GM11168 (cell line): Measurements from ENCODE around the gene TMC7.

Experiments
- in situ Hi-C: fragments of 300-500 bp; cut with MboI; formaldehyde crosslinking; loops from one replicate; pipeline ENCODE4 v1.12.0; 2022; ENCODE audit warnings: low sequenced_read_pairs; ENCODE audit not compliant: unreplicated experiment

TMC7 gene

GRCh38 chr16:19021747-19022146 is 38.0 kb downstream of the TMC7 start:
- in situ Hi-C loops = no loop called here

- in situ Hi-C loops = no loop called here
These were observed 43.7 kb downstream of the TMC7 start for GRCh38 chr16:19027416-19027815.

DNA sequence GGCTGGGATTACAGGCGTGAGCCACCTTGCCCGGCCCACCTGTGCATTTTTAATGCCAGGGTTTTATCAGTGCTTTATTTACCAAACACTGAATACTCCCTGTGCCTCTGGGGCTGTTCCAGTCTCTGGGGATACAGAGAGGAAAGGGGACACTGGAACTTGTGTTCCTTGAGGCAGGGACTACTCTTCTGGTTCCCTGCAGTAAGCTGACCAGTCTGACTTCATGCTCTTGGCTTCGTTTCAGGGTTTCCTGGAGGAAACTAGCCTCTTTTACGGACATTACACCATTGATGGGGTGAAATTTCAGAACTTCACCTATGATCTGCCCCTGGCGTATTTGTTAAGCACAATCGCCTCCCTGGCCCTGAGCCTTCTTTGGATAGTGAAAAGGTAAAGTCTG is 46.2 kb downstream of the TMC7 start:
- in situ Hi-C loops = no loop called here

GRCh38 chr16:19031738-19032137 is 48.0 kb downstream of the TMC7 start:
- in situ Hi-C loops = no loop called here

- in situ Hi-C loops = no loop called here
These were observed 50.0 kb downstream of the TMC7 start for GRCh38 chr16:19033761-19034160.

GRCh38 chr16:19040400-19040799 is 56.7 kb downstream of the TMC7 start:
- in situ Hi-C loops = no loop called here

GRCh38 chr16:19044769-19045168 is 61.0 kb downstream of the TMC7 start:
- in situ Hi-C loops = no loop called here

- in situ Hi-C loops = no loop called here
These were observed 62.3 kb downstream of the TMC7 start for GRCh38 chr16:19046062-19046461.

DNA sequence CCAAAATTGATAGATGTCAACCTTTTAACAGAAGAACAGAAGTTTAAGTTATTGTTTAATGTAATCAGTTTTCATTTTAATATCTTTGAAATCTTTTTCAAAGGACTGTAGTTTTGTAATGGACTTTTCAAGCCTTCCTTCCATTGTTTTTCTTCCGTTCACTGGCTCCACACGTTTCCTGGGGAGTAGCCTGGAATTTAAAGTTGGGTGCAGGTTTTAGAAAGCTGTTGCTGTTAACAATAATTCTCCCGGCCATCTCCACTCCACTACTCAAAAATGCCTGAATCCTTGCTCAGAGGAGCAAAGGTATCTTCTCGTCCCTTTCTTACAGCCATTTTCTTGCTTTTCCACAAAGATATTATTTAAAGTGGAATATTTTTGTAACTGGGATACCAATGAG is 79.0 kb downstream of the TMC7 start:
- in situ Hi-C loops = no loop called here

GRCh38 chr16:19066988-19067348 is 83.2 kb downstream of the TMC7 start:
- in situ Hi-C loops = no loop called here

DNA sequence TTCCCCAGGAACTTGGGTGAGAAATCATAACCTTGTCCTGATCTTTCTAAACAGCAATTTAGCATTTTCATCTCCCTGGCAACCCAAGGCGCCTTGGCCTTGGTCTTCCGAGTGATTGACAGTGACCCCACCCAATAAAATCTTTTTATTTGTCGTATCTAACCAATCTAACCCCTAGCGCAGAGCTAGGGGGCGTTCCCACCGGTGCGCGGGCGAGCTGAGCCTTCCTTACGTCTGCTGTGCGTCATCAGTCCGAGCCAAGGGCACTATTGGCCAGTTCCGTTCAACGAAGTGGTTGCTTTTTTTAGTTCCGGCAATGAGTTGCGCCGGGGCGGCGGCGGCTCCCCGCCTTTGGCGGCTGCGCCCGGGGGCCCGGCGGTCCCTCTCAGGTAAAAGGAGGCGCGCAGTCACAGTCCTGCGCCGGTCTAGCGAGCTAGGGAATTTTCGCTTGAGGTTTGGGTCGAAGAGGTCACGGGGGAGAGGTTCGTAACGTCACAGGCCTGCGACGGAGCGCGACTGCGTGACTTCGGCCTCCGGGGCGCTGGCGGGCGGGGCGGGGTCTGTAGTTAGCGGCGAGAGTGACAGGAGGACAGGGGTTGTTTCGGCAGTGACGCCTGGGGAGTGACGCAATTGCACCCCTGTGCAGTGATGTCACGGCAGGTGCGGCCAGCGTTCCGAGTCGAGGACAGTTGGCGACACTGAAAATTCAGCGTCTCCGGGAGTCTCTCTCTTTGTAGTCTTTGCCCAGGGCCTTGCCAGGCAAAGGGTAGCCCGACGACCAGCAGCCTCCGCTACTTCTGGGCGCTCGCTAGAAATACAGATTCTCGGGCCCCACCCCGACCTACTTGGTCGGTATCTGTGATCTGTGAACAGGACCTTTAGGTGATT is 83.9 kb downstream of the TMC7 start, which contains the start of gene COQ7:
TSS of gene COQ7 (plus strand) at position 266 of the 888 bp plus-strand sequence. CDS start at position 317, 51 bp downstream.
- in situ Hi-C loops = no loop called here

DNA sequence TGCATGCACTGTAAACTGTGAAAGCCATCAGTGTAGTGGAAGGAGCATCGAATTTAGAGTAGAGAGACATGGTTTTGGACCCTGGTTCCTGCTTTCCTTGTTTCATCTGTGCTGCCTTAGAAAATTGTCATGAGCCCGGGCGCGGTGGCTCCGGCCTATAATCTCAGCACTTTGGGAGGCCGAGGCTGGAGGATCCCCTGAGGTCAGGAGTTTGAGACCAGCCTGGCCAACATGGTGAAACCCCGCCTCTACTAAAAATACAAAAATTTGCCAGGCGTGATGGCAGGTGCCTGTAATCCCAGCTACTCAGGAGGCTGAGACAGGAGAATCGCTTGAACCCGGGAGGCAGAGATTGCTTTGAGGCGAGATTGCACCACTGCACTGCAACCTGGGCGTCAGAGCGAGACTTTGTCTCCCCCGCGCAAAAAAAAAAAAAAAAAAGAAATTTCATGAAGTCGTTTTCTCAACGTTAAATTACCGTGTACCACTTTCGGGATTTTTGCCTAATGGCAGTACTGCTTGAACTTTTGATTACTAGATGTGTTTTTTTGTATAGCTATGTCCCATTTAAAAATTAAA is 84.6 kb downstream of the TMC7 start:
- in situ Hi-C loops = no loop called here

GRCh38 chr16:19071811-19072777 is 88.4 kb downstream of the TMC7 start:
- in situ Hi-C loops = no loop called here

DNA sequence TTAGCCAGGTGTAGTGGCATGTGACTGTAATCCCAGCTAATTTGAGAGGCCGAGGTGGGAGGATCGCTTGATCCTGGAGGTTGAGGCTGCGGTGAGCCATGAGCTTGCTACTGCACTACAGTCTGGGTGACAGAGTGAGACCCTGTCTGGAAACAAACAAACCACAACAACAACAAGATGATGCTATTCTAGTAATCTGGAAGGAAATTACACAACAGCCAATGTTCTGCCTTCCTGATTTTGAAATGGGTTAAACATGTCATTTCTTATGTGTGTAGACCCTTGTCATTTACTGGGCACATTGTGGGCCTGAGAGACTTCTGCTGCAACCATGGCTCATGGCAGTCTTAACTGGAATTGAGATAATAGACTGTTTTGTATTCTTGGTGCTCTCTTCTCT is 89.6 kb downstream of the TMC7 start:
- in situ Hi-C loops = no loop called here

GRCh38 chr16:19073863-19074262 is 90.1 kb downstream of the TMC7 start:
- in situ Hi-C loops = no loop called here

GRCh38 chr16:19075511-19075910 is 91.8 kb downstream of the TMC7 start:
- in situ Hi-C loops = loop anchor here (25.0 kb wide), 1 partner anchor 437 kb away; the partner anchor contains the start of genes CCP110 and GDE1

GRCh38 chr16:19077879-19078278 is 94.1 kb downstream of the TMC7 start:
- in situ Hi-C loops = loop anchor here (25.0 kb wide), 1 partner anchor 434 kb away; the partner anchor contains the start of genes CCP110 and GDE1

DNA sequence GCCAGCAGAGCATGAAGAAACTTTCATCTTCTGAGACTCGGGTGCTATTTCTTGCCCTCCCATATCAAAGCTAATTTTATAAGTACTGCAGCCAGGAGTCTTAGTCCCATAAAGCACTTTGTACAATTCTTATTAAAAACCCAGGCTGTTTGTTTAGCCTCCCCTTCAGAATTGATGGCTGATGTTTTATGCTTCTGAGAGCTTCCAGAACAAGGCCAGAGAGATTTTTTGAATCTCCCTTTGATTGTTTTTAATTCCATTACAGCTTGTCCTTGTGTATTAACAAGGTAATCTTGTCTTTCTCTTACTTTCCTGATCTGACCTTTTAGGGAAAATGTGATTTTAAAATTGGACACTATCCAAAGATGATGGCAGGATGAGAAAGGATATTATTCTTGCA is 99.9 kb downstream of the TMC7 start:
- in situ Hi-C loops = loop anchor here (10.0 to 25.0 kb wide), 2 partner anchors 291 to 429 kb away; partner anchors contain the start of genes CCP110 and GDE1

DNA sequence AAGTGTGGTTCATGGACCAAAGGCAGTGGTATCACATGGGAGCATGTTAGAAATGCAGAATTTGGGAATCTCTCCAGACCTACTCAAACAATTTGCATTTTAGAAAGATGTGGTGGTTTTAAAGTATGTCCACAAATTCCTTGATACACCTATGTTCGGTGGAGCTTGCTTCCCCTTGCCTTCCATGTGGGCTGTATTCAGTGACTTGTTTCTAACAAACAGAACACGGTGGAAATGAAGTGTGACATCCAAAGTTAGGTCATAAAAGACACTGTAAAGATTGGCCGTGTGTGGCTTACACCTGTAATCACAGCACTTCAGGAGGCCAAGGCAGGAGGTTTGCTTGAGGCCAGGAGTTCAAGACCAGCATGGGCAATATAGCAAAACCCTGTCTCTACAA is 100.4 kb downstream of the TMC7 start:
- in situ Hi-C loops = loop anchor here (10.0 to 25.0 kb wide), 2 partner anchors 291 to 428 kb away; partner anchors contain the start of genes CCP110 and GDE1

DNA sequence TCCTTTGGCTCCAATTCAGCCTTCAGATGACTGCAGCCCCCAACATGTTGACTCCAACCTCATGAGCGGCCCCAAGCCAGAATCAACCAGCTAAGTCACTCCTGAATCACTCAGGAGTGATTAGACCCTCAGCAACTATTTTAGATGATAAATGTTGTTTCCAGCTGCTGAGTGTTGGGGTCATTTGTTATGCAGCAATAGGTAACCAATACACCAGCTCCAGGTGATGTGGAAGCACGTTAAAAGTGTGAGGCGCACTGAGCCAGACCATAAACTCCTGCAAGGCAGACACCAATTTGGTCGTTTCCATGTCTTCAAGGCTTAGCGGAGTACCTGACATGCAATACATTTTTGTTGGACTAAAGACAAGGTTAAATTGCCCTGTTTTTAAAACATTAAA is 101.1 kb downstream of the TMC7 start:
- in situ Hi-C loops = loop anchor here (10.0 to 25.0 kb wide), 2 partner anchors 290 to 427 kb away; partner anchors contain the start of genes CCP110 and GDE1
